CD14-positive monocyte (primary cell): ENCODE measurements around the gene PPP2R2C. TPM values are rescaled to one million over a fixed set of nuclear protein-coding genes. Genes with fewer than 3 reads are reported as not detected.
A peak's percentile ranks its signal among the peaks of the same experiment; 100 is the strongest.

Experiments used
- DNase-seq, 3 donors: peaks; one replicate each; pipeline ENCODE4 v3.0.0-alpha.2; 2011 to 2022
- H2AFZ ChIP-seq: 2 replicates; pipeline ENCODE4 v1.6.0; 2012; ENCODE audit warnings: mild to moderate bottlenecking, low read depth, low read length, inconsistent platforms; ENCODE audit not compliant: insufficient read depth, poor library complexity, severe bottlenecking
- H3K27ac ChIP-seq, 2 donors: 1 replicate in 1 of 2; 2 replicates in 1 of 2; pipeline ENCODE4 v1.5.1; 2012 to 2013; ENCODE audit warnings: low read length in 2 of 2, control low read depth in 1 of 2, inconsistent platforms in 1 of 2, low read depth in 1 of 2, mild to moderate bottlenecking in 1 of 2
- H3K27me3 ChIP-seq, 2 donors: one replicate each; pipeline versions ENCODE4 v1.6.0 to v1.6.1; 2011 to 2013; ENCODE audit warnings: low read length in 2 of 2; ENCODE audit not compliant: control insufficient read depth in 2 of 2, insufficient read depth in 2 of 2
- H3K36me3 ChIP-seq, 2 donors: replicated peaks in 1 of 2; 1 replicate in 1 of 2; 2 replicates in 1 of 2; pipeline versions ENCODE4 v1.5.1 to v1.6.1; 2012 to 2013; ENCODE audit warnings: low read length in 2 of 2, control low read depth in 1 of 2, inconsistent platforms in 1 of 2, mild to moderate bottlenecking in 1 of 2; ENCODE audit not compliant: insufficient read depth in 2 of 2, control insufficient read depth in 1 of 2
- H3K4me1 ChIP-seq, 2 donors: 1 replicate in 1 of 2; 2 replicates in 1 of 2; pipeline versions ENCODE4 v1.5.1 to v1.6.1; 2012 to 2013; ENCODE audit warnings: low read length in 2 of 2, control low read depth in 1 of 2, inconsistent platforms in 1 of 2, mild to moderate bottlenecking in 1 of 2, moderate library complexity in 1 of 2; ENCODE audit not compliant: insufficient read depth in 2 of 2, control insufficient read depth in 1 of 2
- H3K4me2 ChIP-seq: replicated peaks from 2 replicates; pipeline ENCODE3; 2012; ENCODE audit warnings: low read length, moderate library complexity, mild to moderate bottlenecking; ENCODE audit not compliant: poor library complexity, severe bottlenecking; ENCODE audit errors: extremely low read depth
- H3K4me3 ChIP-seq, 3 experiments: fragments of 200-600 bp in 1 of 3; sonication (generic) in 1 of 3; replicated peaks in 1 of 3; 1 replicate in 2 of 3; 2 replicates in 1 of 3; pipeline ENCODE4 v1.5.1; 2011 to 2013; ENCODE audit warnings: low read length in 3 of 3, mild to moderate bottlenecking in 3 of 3, control low read depth in 2 of 3, low read depth in 2 of 3, inconsistent platforms in 1 of 3, moderate library complexity in 1 of 3
- H3K79me2 ChIP-seq: 2 replicates; pipeline ENCODE4 v1.6.0; 2012; ENCODE audit warnings: mild to moderate bottlenecking, control low read depth, inconsistent platforms, low read length, moderate library complexity; ENCODE audit not compliant: insufficient read depth
- H3K9ac ChIP-seq: 2 replicates; pipeline ENCODE4 v1.6.0; 2017; ENCODE audit warnings: low read length, mild to moderate bottlenecking; ENCODE audit not compliant: insufficient read depth, poor library complexity, severe bottlenecking
- H3K9me3 ChIP-seq, 2 donors: replicated peaks in 1 of 2; 1 replicate in 1 of 2; 2 replicates in 1 of 2; pipeline versions ENCODE4 v1.5.1 to v1.6.1; 2012 to 2013; ENCODE audit warnings: low read length in 2 of 2, control low read depth in 1 of 2; ENCODE audit not compliant: control insufficient read depth in 1 of 2, insufficient read depth in 1 of 2
- H4K20me1 ChIP-seq: 2 replicates; pipeline ENCODE4 v1.6.0; 2012; ENCODE audit warnings: mild to moderate bottlenecking, low read length, control low read depth, moderate library complexity; ENCODE audit not compliant: insufficient read depth
- H3K27ac Mint-ChIP-seq, 7 donors: one replicate each; pipeline ENCODE4 v1.8.0; 2020; ENCODE audit warnings: mild to moderate bottlenecking in 7 of 7, mixed read lengths in 7 of 7, moderate library complexity in 6 of 7, inconsistent platforms in 2 of 7
- H3K27me3 Mint-ChIP-seq, 3 donors: one replicate each; pipeline ENCODE4 v1.8.0; 2021 to 2022; ENCODE audit warnings: low read depth in 3 of 3, mild to moderate bottlenecking in 3 of 3, mixed read lengths in 3 of 3, moderate library complexity in 3 of 3, inconsistent platforms in 1 of 3
- H3K36me3 Mint-ChIP-seq, 2 donors: one replicate each; pipeline ENCODE4 v1.8.0; 2020; ENCODE audit warnings: mixed read lengths in 2 of 2, inconsistent platforms in 1 of 2, mild to moderate bottlenecking in 1 of 2
- H3K4me1 Mint-ChIP-seq: one replicate; pipeline ENCODE4 v1.8.0; 2020; ENCODE audit warnings: mild to moderate bottlenecking, mixed read lengths
- H3K4me3 Mint-ChIP-seq, 2 donors: one replicate each; pipeline ENCODE4 v1.8.0; 2020; ENCODE audit warnings: mild to moderate bottlenecking in 2 of 2, mixed read lengths in 2 of 2, moderate library complexity in 1 of 2
- H3K9me3 Mint-ChIP-seq, 7 donors: one replicate each; pipeline ENCODE4 v1.8.0; 2020 to 2022; ENCODE audit warnings: mixed read lengths in 7 of 7, mild to moderate bottlenecking in 6 of 7, moderate library complexity in 6 of 7, inconsistent platforms in 2 of 7
- CTCF ChIP-seq: fragments of 200-600 bp; IDR thresholded peaks from one replicate; pipeline ENCODE4 v1.8.0; 2022; ENCODE audit warnings: antibody characterized with exemption, mild to moderate bottlenecking
- WGBS: methylation state at CpG from one replicate; pipeline ENCODE4 v1.1.5; 2013; ENCODE audit warnings: missing lambda C conversion rate; ENCODE audit not compliant: insufficient coverage; 5-methylcytosine and 5-hydroxymethylcytosine counted together
- intact Hi-C, 2 donors: fragments of 100-400 bp; cut with micrococcal nuclease; formaldehyde crosslinking; loops; one replicate each; pipeline versions ENCODE4 v1.15.0 to v1.15.1; 2023
- polyA plus RNA-seq, 3 donors: library from polyadenylated mRNA; depleted of rRNA in 1 of 3; unstranded in 2 of 3; stranded (reverse) in 1 of 3; fragments of 300-500 nt in 2 of 3; fragments of >200 nt in 1 of 3; fragmentation: Illumina TruSeq in 2 of 3; gene quantifications; 1 replicate in 2 of 3; 2 replicates in 1 of 3; pipeline ENCODE4 v1.2.3, GENCODE V29; 2012 to 2021

The PPP2R2C gene
- polyA plus RNA-seq, 3 donors: not detected

GRCh38 chr4:6494431-6495295, 22.2 kb upstream of the PPP2R2C start:
- no peaks in the 10 kb centered on the region for H3K27me3 ChIP-seq
- no peak overlapping the region for H3K4me3 Mint-ChIP-seq
- H3K79me2 ChIP-seq: no peaks in the 10 kb centered on the region
- no peak overlapping the region for H3K4me2 ChIP-seq
- no peaks in the 10 kb centered on the region for H3K4me1 ChIP-seq
- peaks cover 19 to 32% of the 10 kb centered on the region in 2 donors for H3K9me3 ChIP-seq
- no peak overlapping the region for H3K27ac ChIP-seq
- intact Hi-C loops: no loop called here
- peaks cover 11 to 32% (median 19%) of the 10 kb centered on the region in 7 donors for H3K9me3 Mint-ChIP-seq
- H3K36me3 Mint-ChIP-seq: no peaks in the 10 kb centered on the region
- DNase-seq: no peak
- no peaks in the 10 kb centered on the region for H3K36me3 ChIP-seq
- H2AFZ ChIP-seq: no peak overlapping the region
- no peak overlapping the region for H3K9ac ChIP-seq
- 87% methylated on average over 16 of the region's 18 CpGs for WGBS
- H3K4me1 Mint-ChIP-seq: no peaks in the 10 kb centered on the region
- no peak overlapping the region for H3K4me3 ChIP-seq
- H3K27me3 Mint-ChIP-seq: peaks cover 4 to 14% (median 13%) of the 10 kb centered on the region in 3 donors
- no peaks in the 10 kb centered on the region for H4K20me1 ChIP-seq
- no peak for TF ChIP-seq CTCF
- peak overlapping the region in 1 of 7 donors; percentile 26 for H3K27ac Mint-ChIP-seq

GRCh38 chr4:6493658-6494304, 21.4 kb upstream of the PPP2R2C start:
- no peaks in the 10 kb centered on the region for H3K79me2 ChIP-seq
- Mint-ChIP-seq H3K9me3 (peaks cover 11 to 32% (median 22%) of the 10 kb centered on the region in 7 donors), H3K4me3 (no peak overlapping the region), H3K27ac (no peak overlapping the region), H3K36me3 (no peaks in the 10 kb centered on the region), H3K27me3 (peaks cover 6 to 17% (median 12%) of the 10 kb centered on the region in 3 donors), H3K4me1 (no peaks in the 10 kb centered on the region)
- no peak overlapping the region for H3K9ac ChIP-seq
- no peak overlapping the region for H3K4me3 ChIP-seq
- no peak overlapping the region for H3K4me2 ChIP-seq
- no peak for TF ChIP-seq CTCF
- H3K27me3 ChIP-seq: no peaks in the 10 kb centered on the region
- no peak overlapping the region for H3K27ac ChIP-seq
- no peak for DNase-seq
- no peaks in the 10 kb centered on the region for H4K20me1 ChIP-seq
- no peak overlapping the region for H2AFZ ChIP-seq
- H3K4me1 ChIP-seq: no peaks in the 10 kb centered on the region
- H3K9me3 ChIP-seq: peaks cover 19 to 32% of the 10 kb centered on the region in 2 donors
- 44% methylated on average over 18 of the region's 22 CpGs for WGBS
- intact Hi-C loops: no loop called here
- no peaks in the 10 kb centered on the region for H3K36me3 ChIP-seq
